ENCODE results near the gene ZNF827.

- TF ChIP-seq, protein P1, sequence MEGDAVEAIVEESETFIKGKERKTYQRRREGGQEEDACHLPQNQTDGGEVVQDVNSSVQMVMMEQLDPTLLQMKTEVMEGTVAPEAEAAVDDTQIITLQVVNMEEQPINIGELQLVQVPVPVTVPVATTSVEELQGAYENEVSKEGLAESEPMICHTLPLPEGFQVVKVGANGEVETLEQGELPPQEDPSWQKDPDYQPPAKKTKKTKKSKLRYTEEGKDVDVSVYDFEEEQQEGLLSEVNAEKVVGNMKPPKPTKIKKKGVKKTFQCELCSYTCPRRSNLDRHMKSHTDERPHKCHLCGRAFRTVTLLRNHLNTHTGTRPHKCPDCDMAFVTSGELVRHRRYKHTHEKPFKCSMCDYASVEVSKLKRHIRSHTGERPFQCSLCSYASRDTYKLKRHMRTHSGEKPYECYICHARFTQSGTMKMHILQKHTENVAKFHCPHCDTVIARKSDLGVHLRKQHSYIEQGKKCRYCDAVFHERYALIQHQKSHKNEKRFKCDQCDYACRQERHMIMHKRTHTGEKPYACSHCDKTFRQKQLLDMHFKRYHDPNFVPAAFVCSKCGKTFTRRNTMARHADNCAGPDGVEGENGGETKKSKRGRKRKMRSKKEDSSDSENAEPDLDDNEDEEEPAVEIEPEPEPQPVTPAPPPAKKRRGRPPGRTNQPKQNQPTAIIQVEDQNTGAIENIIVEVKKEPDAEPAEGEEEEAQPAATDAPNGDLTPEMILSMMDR (IDR thresholded peaks at IDR 0.05; ENCODE audit: low read depth, low read length, poor library complexity, severe bottlenecking) = no peak
- TF ChIP-seq EZH2phosphoT487 (IDR thresholded peaks at IDR 0.05; ENCODE audit: borderline replicate concordance, low read length) = no peak
Measured at GRCh38 chr4:145851511-145852201, 87.0 kb downstream of the ZNF827 start.
